Measurements from ENCODE around the gene PHACTR3.

Gene PHACTR3

DNA sequence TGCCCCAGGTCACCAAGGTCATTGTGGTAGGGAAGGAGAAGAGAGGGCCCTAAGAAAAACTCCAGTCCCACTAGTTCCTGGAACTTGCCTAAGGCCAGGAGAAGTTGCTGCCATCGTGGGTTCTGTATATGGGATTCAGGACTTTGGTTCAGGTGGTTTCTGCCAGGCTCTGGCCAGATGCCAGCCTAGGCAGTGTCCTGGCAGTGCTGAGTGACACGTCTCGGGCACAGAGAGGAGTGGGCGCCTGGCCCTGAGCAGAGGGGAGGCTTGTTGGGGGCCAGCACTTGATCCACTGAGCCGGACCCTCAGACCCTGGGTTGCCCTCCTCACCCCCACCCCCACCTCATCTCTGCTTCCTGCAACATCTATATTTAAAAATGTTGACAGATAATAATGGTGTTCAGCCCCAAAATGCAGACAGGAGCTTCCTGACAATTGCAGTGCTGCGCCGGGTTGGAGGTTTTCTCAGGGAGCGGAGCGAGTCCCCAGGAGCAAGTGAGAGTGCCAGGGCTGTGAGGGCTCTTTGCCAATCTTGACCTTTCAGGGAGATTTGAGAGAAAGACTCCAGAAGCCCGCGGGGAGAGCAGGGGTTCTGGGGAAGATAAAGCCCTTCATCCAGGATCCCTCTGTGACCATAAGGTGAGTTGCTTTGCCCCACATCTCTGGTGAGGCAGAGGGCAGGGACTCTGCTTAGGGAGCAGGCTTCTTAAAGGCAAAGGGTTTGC lies 71.9 kb downstream of the PHACTR3 start:
- DNase-seq: no peak

GRCh38 chr20:59676851-59677182 lies 72.5 kb downstream of the PHACTR3 start:
- DNase-seq: no peak

DNA sequence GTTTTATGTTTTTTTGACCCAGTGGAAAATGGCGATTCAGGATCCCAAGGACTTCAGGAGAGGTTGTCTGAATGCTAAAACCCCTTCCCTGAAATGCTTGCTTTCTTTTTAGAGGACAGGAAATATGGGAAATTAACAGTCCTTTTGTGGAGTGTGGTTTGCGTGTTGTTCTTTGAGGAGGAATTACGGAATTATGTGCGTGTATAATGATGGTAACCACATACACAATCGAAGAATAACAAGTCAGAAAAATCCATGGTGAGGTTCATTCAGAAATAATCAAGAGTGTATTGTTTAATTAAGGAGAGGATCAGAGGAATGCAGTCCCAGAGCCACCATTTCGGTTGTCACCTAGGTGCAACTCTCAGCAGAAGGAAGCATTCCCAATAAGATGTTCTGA lies 73.2 kb downstream of the PHACTR3 start:
- DNase-seq: no peak

GRCh38 chr20:59678288-59678687 lies 73.9 kb downstream of the PHACTR3 start:
- no peak for DNase-seq

DNA sequence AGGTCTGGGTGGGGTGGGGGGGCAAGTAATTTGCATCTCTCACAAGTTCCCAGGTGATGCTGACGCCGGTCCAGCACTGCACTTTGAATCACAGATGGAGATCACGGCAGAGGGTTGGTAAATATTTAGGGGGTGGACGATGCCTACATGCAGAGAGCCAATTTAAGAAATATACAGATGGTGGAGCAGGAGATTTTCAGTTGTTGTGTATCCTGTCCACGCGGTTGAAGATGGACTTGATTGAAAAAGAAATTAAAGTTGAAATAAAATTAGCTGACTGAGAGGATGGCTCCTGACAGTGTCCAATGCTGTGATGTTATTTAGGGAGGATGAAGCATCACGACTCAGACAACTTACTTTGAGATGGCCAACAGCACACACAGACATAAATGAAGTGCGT lies 74.6 kb downstream of the PHACTR3 start:
- DNase-seq: no peak

DNA sequence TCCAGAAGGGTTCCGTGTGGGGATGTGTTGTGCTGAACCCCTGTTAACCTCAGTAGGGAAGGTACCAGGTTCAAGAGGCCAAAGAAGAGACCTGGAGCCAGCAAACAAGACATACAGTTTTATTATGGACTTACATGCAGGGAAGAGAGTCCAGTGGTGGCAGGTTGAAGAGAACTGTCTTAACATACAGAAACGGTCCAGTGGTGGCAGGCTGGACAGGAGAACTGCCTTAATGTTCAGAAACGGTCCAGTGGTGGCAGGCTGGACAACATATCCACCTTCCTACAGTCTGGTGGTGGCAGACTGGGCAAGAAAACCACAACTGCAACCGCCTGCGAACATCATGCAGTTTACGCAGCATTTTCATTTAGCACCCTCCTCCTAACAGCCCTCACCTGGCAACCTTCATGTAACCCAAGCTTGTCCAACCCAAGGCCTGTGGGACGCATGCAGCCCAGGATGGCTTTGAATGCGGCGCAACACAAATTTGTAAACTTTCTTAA lies 75.9 kb downstream of the PHACTR3 start:
- DNase-seq: no peak

DNA sequence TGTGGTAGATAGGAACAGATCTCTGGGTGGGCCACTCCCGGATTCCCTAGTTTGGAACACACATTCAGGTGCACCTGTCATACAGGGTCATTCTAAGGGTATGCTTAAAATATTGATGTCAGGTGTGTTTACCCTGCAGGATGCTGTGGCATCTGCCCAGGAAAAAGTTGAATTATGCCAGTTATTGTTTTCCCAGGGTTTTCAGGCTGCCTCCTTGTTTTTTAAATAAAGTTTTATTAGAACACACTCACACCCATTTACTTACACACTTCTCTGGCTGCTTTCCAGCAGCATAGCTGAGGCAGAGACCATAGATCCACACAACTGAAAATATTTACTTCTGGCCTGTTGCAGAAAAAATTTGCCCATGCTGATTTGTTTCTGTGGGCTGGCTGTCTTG lies 76.5 kb downstream of the PHACTR3 start:
- DNase-seq: no peak

DNA sequence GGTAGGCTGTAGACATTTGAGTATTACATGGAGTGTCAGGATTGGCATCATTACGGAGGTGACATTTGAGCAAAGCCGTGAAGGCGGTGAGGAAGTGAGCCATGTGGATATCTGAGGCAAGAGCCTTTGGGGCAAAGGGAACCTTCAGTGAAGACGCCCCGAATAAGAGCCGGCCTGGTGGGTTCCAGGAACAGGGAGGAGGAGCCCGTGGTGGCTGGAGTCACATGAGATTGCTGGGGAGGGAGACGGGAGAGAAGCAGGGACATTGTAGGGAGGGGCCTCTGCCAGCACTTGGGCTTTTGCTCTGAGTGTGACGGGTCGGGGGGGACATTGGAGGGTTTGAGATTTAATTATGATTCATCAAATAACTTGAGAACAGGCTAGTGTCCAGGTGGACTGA lies 78.3 kb downstream of the PHACTR3 start:
- DNase-seq: no peak

DNA sequence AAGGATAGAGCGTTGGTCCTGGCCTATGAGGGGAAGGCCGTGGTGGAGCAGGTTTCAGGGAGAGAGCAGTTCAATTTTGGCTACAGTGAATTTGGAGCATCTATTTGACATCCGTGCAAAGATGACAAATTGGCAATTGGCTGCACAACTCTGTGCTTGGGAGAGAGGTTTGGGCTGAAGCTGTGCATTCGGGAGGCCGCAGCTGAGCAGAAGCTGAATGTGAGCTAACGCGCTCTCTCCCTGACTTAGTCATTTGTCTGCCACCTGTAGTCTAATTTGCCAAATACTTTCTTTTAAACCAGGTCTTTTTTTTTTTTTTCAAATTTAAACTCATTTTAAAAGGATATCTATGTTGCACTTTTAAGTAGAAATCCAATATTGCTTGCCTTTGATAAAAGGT lies 78.8 kb downstream of the PHACTR3 start:
- DNase-seq: no peak

DNA sequence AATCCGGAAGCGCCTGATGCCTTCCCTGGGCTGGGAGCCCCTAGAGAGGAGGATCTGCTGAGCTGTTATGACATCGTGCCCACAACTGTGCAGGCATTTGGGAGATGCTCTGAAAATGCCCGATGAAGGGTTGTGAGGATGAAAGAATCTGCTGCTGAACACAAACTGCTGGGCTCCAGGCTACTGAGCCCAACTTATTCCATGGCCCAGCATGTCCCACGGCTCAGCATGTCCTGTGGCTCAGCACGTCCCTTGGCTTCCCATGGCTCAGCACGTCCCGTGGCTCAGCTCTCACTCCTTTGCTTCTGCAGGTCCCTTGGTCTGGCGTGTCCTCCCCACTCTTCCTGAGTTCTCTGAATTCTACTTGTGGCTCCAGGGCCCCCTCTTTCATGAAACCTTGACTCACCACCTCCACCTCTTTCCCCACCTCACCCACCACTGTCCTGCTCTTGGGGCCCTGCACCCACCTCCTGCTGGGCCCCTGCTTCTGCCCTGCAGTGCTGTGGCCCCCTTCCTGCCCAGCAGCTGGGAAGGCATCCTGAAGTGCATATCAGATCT lies 80.4 kb downstream of the PHACTR3 start:
- DNase-seq: no peak

DNA sequence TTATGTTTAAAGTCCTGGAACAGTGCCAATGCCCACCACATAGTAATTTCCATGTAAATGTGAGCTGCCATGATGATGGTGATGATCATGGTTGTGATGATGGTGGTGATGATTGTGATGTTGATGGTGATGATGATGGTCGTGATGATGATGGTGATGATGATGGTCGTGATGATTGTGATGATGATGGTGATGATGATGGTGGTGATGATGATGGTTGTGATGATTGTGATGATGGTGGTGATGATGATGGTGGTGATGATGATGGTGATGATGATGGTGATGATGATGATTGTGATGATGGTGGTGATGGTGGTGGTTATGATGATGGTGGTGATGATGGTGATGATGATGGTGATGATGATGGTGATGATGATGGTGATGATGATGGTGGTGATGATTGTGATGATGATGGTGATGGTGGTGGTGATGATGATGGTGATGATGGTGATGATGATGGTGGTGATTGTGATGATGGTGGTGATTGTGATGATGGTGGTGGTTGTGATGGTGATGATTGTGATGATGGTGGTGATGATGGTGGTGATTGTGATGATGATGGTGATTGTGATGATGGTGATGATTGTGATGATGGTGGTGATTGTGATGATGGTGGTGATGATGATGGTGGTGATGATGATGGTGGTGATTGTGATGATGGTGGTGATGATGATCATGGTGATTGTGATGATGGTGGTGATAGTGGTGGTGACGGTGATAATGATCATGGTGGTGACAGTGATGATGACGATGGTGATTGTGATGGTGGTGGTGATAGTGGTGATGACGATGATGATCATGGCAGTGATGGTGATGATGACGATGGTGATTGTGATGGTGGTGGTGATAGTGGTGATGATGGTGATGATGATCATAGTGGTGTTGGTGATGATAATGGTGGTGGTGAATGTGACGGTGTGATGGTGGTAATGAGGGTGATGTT lies 82.3 kb downstream of the PHACTR3 start:
- DNase-seq: no peak

DNA sequence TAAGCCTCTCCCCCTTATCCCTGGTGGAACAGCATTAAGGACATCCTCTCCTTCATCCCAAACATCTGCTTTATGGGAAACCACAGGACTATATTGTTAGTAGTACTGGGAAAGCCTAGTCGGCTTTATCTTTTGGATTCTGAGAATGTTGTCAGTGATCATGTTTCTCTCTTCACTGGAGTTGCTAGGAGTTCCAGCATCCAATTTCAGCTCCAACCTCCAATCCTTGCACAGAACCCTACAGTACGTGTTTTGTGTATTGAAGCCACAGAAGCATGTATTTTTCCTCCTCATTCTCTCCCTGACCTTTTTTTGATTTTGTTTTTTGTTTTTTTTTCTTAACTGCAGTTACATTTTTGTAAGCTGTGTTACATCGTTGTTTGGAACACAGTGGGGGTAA lies 84.0 kb downstream of the PHACTR3 start:
- DNase-seq: no peak

GRCh38 chr20:59688999-59689398 lies 84.7 kb downstream of the PHACTR3 start:
- DNase-seq: no peak

- no peak for DNase-seq
Observed at GRCh38 chr20:59690101-59690500, 85.8 kb downstream of the PHACTR3 start.

DNA sequence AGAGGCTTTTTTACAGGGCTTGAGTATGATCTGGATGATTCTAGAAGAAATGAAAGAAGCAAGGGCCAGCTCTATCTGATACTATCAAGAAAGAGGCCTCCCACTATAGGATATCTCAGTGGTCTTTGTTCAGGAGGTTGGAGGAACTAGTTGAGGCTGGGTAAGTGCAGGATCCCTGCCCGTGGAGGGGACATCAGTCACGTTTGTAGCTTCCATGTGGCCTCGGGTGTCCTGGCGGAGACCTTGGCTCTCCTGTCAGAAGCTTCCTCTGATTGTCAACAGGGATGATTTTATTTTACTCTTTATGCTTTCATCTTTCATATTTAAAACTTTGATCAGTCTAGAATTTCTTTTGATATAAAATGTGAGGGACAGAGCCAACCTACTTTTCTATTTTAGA lies 86.6 kb downstream of the PHACTR3 start:
- DNase-seq: no peak

- no peak for DNase-seq
Observed at GRCh38 chr20:59692139-59692538, 87.8 kb downstream of the PHACTR3 start.

DNA sequence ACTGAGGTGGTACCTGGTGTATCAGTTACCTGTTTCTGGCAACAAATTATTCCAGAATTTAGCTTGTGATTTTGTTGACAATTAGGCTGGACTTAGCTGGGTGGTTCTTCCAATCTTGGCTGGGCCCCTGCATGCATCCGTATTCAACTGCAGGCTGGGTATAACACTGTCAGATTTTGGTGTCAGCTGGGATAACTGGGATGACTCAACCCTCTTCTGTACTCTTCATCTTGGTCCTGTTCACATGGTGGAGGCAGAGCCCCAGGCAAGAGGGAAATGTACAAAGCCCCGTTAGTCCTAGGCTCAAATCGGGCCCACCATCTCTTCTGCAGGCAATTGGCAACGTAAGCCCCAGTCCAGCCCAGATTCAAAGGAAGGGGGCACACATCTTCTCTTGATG lies 89.2 kb downstream of the PHACTR3 start:
- no peak for DNase-seq

DNA sequence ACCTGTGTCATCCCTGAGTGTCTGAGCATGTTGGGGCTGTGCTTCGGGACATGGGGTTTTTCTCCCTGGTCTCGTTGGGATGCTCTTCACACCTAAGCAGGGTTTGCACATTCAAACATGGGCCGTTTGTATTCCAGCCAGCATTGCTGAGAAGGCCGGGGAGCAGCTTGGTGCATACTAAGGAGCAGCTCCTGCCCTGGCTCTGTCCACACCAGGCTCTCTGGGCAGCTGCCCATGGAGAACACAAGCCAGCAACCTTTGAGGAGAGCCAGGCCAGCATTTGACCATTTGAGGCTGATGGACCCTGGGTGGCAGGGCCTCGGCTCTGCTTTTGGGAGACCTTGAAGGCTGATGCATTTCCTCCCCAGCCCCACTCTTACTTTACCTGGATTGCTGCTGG lies 92.1 kb downstream of the PHACTR3 start:
- no peak for DNase-seq

GRCh38 chr20:59697068-59697467 lies 92.7 kb downstream of the PHACTR3 start:
- DNase-seq: no peak

DNA sequence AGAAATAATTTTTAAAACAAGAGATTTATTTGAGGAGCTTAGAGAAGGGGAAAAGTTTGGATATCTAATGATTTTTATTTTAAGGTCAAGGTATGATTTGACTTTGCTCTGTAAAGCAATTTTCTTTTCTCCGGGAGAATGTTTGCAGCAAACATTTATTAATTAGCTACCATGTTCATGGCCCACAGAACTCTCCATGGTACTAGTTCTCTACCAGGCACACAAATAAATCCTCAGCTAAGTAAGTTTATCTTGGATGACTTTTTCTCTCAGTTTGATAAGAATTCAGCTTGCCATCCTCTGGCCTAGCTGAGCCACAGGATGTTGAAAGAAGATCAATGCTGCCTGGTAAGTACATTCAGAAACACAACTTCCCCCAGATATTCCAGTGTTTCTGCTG lies 94.3 kb downstream of the PHACTR3 start:
- DNase-seq: no peak

DNA sequence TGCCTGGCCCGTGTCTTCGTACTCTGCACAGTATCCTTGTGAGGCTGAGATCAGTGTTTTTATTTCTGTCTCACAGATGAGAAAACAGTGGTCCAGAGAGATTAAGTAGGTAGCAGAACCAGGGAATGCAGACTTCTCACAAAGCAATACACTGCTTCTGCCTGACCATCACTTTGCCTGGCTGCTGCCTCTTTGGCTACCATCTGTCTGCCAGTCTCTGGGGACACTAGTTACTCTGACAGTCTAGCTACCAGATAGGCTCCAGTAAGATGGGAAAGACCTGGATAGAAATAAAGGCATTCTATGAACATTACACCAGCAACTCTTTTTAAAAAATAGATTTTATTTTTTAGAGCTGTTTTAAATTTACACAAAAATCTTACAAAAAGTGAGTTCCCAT lies 96.9 kb downstream of the PHACTR3 start:
- DNase-seq: no peak

DNA sequence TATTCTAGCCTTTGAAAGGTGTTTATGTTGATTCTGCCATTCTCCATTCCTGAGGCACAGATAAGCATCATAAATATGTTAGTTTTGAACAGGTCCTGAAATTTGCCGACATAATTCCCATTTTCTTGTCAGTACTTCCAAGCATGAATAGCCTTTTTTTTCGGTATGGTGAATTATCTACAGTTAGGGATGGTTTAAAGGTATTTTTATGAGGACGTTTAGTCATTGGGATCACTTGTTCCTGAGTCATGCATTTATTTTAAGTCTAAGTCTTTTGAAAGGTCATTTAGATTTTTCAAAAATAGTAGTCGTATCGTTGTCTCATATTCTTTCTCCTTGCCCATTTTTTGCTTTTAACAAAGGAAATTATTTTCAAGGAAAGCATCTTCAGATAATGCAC lies 98.7 kb downstream of the PHACTR3 start:
- no peak for DNase-seq

DNA sequence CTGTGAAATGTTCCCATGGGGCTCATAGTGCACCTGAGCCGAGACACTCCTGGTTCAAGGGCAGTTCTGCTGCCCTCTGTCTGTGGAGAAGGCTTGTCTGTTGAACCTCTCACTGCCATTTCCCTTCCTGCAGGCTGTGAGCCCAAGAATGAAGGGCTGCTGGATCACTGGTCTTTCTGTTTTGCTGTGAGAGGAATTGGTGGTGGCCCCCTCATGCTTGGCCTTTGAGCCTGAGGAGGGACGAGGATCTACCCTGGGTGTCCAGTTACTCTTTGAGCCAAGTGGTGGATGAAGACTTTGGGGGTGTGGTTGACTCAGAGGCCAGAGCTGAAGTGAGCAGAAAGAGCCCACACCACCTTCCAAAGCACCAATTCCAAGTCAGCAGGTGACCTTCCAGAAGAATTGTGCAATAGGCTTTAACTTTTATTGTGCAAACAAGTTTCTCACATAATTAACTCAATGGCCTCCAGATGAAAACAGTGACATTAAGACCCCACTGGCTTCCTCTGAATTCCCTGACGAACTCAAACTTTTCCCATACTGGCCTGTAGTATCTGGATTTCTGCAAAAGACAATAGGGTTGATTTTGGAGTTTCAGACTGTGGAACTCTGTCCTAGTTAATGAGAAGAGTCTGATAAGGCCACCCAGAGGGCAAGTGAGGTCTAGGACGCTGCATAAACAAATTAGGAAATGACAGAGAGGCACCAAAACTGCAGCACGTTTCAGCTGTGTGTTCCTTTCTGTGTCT lies 101.5 kb downstream of the PHACTR3 start:
- DNase-seq: no peak
